Aorta (tissue), 5 donors: ENCODE measurements around the gene SARS1. TPM values are rescaled to one million over a fixed set of nuclear protein-coding genes. Genes with fewer than 3 reads are reported as not detected.

Experiments
- ATAC-seq: fragments of 200-7000 bp; cut with Tn5 transposase; one replicate; pipeline ENCODE4 v1.9.1; 2022; ENCODE audit warnings: moderate library complexity; ENCODE audit not compliant: low FRiP score
- DNase-seq, 2 donors: peaks; one replicate each; pipeline ENCODE4 v3.0.0-alpha.2; 2020
- H3K27ac ChIP-seq, 2 donors: one replicate each; pipeline ENCODE4 v1.5.1; 2013; ENCODE audit warnings: low read length in 2 of 2, mild to moderate bottlenecking in 2 of 2, moderate library complexity in 2 of 2, control low read depth in 1 of 2, inconsistent platforms in 1 of 2, low read depth in 1 of 2
- H3K27me3 ChIP-seq, 2 donors: one replicate each; pipeline ENCODE4 v1.6.1; 2013; ENCODE audit warnings: control low read depth in 1 of 2, low read length in 1 of 2, mild to moderate bottlenecking in 1 of 2, moderate library complexity in 1 of 2; ENCODE audit not compliant: insufficient read depth in 2 of 2, control insufficient read depth in 1 of 2
- H3K36me3 ChIP-seq, 2 donors: one replicate each; pipeline ENCODE4 v1.6.1; 2013; ENCODE audit warnings: control low read depth in 1 of 2, low read length in 1 of 2, mild to moderate bottlenecking in 1 of 2; ENCODE audit not compliant: insufficient read depth in 2 of 2, control insufficient read depth in 1 of 2
- H3K4me1 ChIP-seq, 2 donors: one replicate each; pipeline ENCODE4 v1.6.1; 2013; ENCODE audit warnings: low read length in 2 of 2, control low read depth in 1 of 2, mild to moderate bottlenecking in 1 of 2, moderate library complexity in 1 of 2; ENCODE audit not compliant: insufficient read depth in 2 of 2, control insufficient read depth in 1 of 2
- H3K4me3 ChIP-seq, 2 donors: one replicate each; pipeline ENCODE4 v1.5.1; 2013; ENCODE audit warnings: low read length in 2 of 2, control low read depth in 1 of 2, mild to moderate bottlenecking in 1 of 2
- H3K9me3 ChIP-seq: one replicate; pipeline ENCODE4 v1.6.1; 2013; ENCODE audit warnings: mild to moderate bottlenecking, low read length; ENCODE audit not compliant: control insufficient read depth
- WGBS, 2 donors: extraction: QIAGEN DNeasy Blood & Tissue Kit; methylation state at CpG; one replicate each; pipeline ENCODE4 v1.1.7; 2013; 5-methylcytosine and 5-hydroxymethylcytosine counted together
- intact Hi-C, 2 donors: fragments of 100-400 bp; cut with DNase I; formaldehyde crosslinking; loops; one replicate each; pipeline versions ENCODE4 v1.14.2 to v1.15.0; 2022
- polyA plus RNA-seq, 2 donors: library from polyadenylated mRNA; stranded (reverse); fragments of 200-250 nt; gene quantifications; one replicate each; pipeline ENCODE4 v1.2.3, GENCODE V29; 2013
- total RNA-seq, 2 donors: library from RNA; stranded (reverse); fragmentation: NEBNext Ultra II Directional; extraction: Animal tissue kit (Norgen Biotek cat#: 25700); gene quantifications; one replicate each; pipeline ENCODE4 v1.2.1, GENCODE V29; 2021
- donor health status: healthy with polysubstance abuse.
- donor health status: Bipolar disorder and iron deficiency.
- donor health status: DM: no; HTN: no; CAD: no.
- donor health status: DM: no; HTN: no; CAD: no.
- donor health status: DM: yes; HTN: yes; CAD: no.

SARS1 gene
- total and polyA plus RNA-seq, 4 donors = 109 to 159 (median 117) TPM

DNA sequence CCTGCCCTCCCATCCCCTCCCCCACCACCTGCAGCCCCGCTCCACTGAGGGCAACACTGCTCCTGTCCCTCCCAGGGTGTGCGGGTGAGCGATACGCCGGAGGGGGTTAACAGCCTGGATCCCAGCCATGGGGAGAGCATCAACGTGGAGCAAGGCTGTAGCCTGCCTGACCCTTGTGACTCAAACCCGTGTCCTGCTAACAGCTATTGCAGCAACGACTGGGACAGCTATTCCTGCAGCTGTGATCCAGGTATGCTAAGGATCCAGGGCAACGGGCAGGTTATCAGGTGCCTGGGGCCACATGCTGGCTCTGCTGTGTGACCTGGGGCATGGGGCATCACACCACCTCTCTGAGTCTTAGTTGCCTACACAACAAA, 50.6 kb downstream of the SARS1 start:
- Histone ChIP-seq H3K9me3 (no peaks in the 10 kb centered on the region), H3K27ac (no peak overlapping the region), H3K36me3 (no peaks in the 10 kb centered on the region), H3K4me1 (no peaks in the 10 kb centered on the region), H3K4me3 (no peak overlapping the region), H3K27me3 (no peaks in the 10 kb centered on the region)
- DNase-seq (no peak), ATAC-seq (no peak)
- intact Hi-C loops = loop anchor here in 1 of 2 donors (5.0 kb wide), 1 partner anchor 268 kb away; no protein-coding TSS in a partner anchor
- WGBS, 2 donors = 75 to 79% methylated on average over 9 of the region's 9 CpGs

DNA sequence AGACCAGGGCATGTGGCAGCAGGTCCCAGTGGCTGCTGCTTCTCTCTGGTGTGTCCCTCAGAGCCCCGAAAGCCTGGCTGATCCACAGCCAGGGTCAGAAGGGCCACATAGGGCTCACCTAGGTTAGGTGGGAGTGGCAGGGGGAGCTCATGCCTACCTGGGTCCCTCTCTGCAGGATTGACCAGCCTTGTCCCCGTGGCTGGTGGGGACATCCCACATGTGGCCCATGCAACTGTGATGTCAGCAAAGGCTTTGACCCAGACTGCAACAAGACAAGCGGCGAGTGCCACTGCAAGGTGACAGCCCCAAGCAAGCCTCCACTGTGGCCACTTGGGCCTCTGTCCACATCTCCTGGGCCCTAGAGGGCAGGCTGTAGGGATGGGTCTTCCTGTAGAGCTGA, 51.3 kb downstream of the SARS1 start:
- intact Hi-C loops = no loop called here
- ATAC-seq (no peak), DNase-seq (no peak)
- Histone ChIP-seq H3K27me3 (no peaks in the 10 kb centered on the region), H3K27ac (no peak overlapping the region), H3K9me3 (no peaks in the 10 kb centered on the region), H3K4me3 (no peak overlapping the region), H3K36me3 (no peaks in the 10 kb centered on the region), H3K4me1 (no peaks in the 10 kb centered on the region)
- 93 to 96% methylated on average over 4 of the region's 4 CpGs for WGBS, 2 donors

- no peak overlapping the region for H3K27ac ChIP-seq
- no peaks in the 10 kb centered on the region for H3K27me3 ChIP-seq
- H3K36me3 ChIP-seq = no peaks in the 10 kb centered on the region
- no peak overlapping the region for H3K4me3 ChIP-seq
- WGBS, 2 donors = 92 to 93% methylated on average over 13 of the region's 13 CpGs
- H3K4me1 ChIP-seq = no peaks in the 10 kb centered on the region
- intact Hi-C loops = no loop called here
- ATAC-seq = no peak
- peak in 1 of 2 donors; percentile 41 for DNase-seq
- H3K9me3 ChIP-seq = no peaks in the 10 kb centered on the region
Observed at GRCh38 chr1:109265741-109266330, 52.1 kb downstream of the SARS1 start.

DNA sequence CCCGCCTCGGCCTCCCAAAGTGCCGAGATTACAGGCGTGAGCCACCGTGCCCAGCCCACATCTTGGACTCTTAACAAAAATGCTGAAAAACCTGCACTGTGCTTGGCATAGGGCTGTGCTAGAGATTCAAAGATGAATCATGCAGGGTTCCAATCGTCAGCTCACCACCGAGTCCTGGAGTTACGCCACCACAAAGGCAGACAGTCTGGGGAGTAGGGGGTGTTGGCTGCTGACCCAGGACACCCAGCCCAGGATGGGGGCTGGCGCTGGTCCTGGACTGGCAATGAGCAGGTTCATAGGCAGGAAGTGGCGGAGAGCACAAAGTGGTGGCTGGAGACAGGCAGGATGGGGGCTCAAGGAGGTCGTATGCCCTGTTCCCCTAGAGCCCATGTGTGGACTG, 53.2 kb downstream of the SARS1 start:
- no peaks in the 10 kb centered on the region for H3K9me3 ChIP-seq
- no peak overlapping the region for H3K4me3 ChIP-seq
- H3K4me1 ChIP-seq = no peaks in the 10 kb centered on the region
- DNase-seq (peak in 1 of 2 donors; percentile 26), ATAC-seq (no peak)
- no peaks in the 10 kb centered on the region for H3K36me3 ChIP-seq
- intact Hi-C loops = no loop called here
- no peak overlapping the region for H3K27ac ChIP-seq
- WGBS, 2 donors = 64 to 68% methylated on average over 10 to 11 of the region's 11 CpGs
- no peaks in the 10 kb centered on the region for H3K27me3 ChIP-seq

DNA sequence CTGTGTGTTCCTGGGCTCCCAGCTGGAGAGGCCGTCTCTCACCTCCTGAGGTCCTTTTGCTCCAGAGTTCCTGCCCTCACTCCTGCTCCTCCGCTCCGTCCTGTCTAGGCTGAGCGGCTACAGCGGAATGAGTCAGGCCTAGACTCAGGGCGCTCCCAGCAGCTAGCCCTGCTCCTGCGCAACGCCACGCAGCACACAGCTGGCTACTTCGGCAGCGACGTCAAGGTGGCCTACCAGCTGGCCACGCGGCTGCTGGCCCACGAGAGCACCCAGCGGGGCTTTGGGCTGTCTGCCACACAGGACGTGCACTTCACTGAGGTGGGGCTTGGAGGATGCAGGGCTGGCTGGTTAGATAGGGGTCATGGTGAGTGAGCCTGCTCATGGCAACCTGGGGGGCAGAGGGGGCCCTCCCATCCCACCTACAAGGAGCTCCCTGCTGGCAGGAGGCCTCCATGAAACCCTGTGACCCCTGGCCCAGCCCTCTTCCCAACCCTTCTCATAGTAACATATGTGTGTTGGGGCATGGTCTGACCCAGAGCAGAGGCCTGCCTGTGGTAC, 54.1 kb downstream of the SARS1 start:
- intact Hi-C loops = no loop called here
- no peaks in the 10 kb centered on the region for H3K4me1 ChIP-seq
- H3K9me3 ChIP-seq = no peaks in the 10 kb centered on the region
- no peaks in the 10 kb centered on the region for H3K27me3 ChIP-seq
- no peaks in the 10 kb centered on the region for H3K36me3 ChIP-seq
- peak in 1 of 2 donors; percentile 70 for DNase-seq
- H3K4me3 ChIP-seq = no peak overlapping the region
- no peak overlapping the region for H3K27ac ChIP-seq
- 88 to 90% methylated on average over 17 of the region's 17 CpGs for WGBS, 2 donors
- ATAC-seq = no peak

- Histone ChIP-seq H3K36me3 (no peaks in the 10 kb centered on the region), H3K9me3 (no peaks in the 10 kb centered on the region), H3K4me1 (no peaks in the 10 kb centered on the region), H3K4me3 (no peak overlapping the region), H3K27ac (no peak overlapping the region), H3K27me3 (no peaks in the 10 kb centered on the region)
- 89 to 92% methylated on average over 29 of the region's 29 CpGs for WGBS, 2 donors
- ATAC-seq (no peak), DNase-seq (peak in 1 of 2 donors; percentile 74)
- intact Hi-C loops = no loop called here
Observed at GRCh38 chr1:109268431-109269211, 54.9 kb downstream of the SARS1 start.

- WGBS, 2 donors = 90% methylated on average over 33 of the region's 33 CpGs
- ATAC-seq (no peak), DNase-seq (peak in 1 of 2 donors; percentile 73)
- Histone ChIP-seq H3K27me3 (no peaks in the 10 kb centered on the region), H3K4me1 (no peaks in the 10 kb centered on the region), H3K4me3 (no peak overlapping the region), H3K36me3 (no peaks in the 10 kb centered on the region), H3K27ac (no peak overlapping the region), H3K9me3 (no peaks in the 10 kb centered on the region)
- intact Hi-C loops = no loop called here
Observed at GRCh38 chr1:109269212-109269980, 55.7 kb downstream of the SARS1 start.

DNA sequence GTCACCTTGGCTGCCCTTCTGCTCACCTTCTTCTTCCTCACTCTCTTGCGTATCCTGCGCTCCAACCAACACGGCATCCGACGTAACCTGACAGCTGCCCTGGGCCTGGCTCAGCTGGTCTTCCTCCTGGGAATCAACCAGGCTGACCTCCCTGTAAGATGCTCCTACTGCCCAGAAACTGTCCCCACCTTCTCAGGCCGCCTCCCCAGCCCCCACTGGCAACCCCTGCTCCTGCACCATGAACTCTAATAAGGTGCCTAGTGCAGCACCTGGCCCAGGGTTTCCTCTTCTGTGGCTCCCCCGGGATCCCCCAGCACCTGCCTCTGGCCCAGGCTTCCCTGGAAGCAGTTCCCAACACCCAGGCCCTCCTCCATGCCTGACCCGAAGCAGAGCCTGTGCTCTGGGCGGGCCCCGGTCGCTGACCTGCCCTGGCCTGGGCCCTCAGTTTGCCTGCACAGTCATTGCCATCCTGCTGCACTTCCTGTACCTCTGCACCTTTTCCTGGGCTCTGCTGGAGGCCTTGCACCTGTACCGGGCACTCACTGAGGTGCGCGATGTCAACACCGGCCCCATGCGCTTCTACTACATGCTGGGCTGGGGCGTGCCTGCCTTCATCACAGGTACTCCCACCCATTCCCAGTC, 56.4 kb downstream of the SARS1 start:
- no peaks in the 10 kb centered on the region for H3K27me3 ChIP-seq
- no peaks in the 10 kb centered on the region for H3K4me1 ChIP-seq
- intact Hi-C loops = loop anchor here in 1 of 2 donors (10.0 kb wide), 1 partner anchor 265 kb away; the partner anchor contains the start of gene GPR61
- 91 to 92% methylated on average over 17 of the region's 17 CpGs for WGBS, 2 donors
- H3K36me3 ChIP-seq = no peaks in the 10 kb centered on the region
- peak in 1 of 2 donors; percentile 58 for DNase-seq
- no peaks in the 10 kb centered on the region for H3K9me3 ChIP-seq
- no peak overlapping the region for H3K27ac ChIP-seq
- no peak for ATAC-seq
- no peak overlapping the region for H3K4me3 ChIP-seq
